GM12878 (cell line): Measurements from ENCODE around the gene WDR76. TPM values are rescaled to one million over a fixed set of nuclear protein-coding genes. Genes with fewer than 3 reads are reported as not detected.

Source experiments
- ATAC-seq: fragments of 200-7000 bp; cut with Tn5 transposase; 3 replicates; pipeline ENCODE4 v1.9.1; 2020; ENCODE audit warnings: mild to moderate bottlenecking, moderate library complexity
- BruUV-seq: library from RNA; stranded (reverse); fragments of 400-500 nt; replicated peaks from 2 replicates; lab custom pipeline; 2021; lab: Mats Ljungman, UMichigan
- CTCF ChIA-PET: fragments of 300-600 bp; sonication (Branson Sonifier 250); formaldehyde crosslinking; extraction: SDS; loops from one replicate; lab custom pipeline; 2021; ENCODE audit warnings: inconsistent platforms; lab: Yijun Ruan, JAX
- POLR2A ChIA-PET: fragments of 350-600 bp; formaldehyde crosslinking; extraction: SDS; loops from one replicate; lab custom pipeline; 2021; ENCODE audit warnings: inconsistent platforms; lab: Charles Lee
- RAD21 ChIA-PET: fragments of 300-600 bp; sonication (Branson Sonifier 250); formaldehyde crosslinking; loops from one replicate; lab custom pipeline; 2023; ENCODE audit warnings: antibody characterized with exemption; ENCODE audit not compliant: unreplicated experiment; lab: Charles Lee
- SMC1A ChIA-PET: fragments of 300-600 bp; sonication (Branson Sonifier 250); formaldehyde crosslinking; loops from one replicate; lab custom pipeline; 2023; ENCODE audit not compliant: unreplicated experiment, uncharacterized antibody; lab: Charles Lee
- DNase-seq: peaks from one replicate; pipeline ENCODE4 v3.0.0-alpha.2; 2011; ENCODE audit warnings: low read depth, low spot score
- FAIRE-seq: peaks from 3 replicates; lab custom pipeline; 2011; peaks lifted over from hg19 to GRCh38; lab: Jason Lieb, UNC
- H2AFZ ChIP-seq: 2 replicates; pipeline ENCODE4 v1.6.0; 2011; ENCODE audit warnings: low read depth, low read length, control low read depth; ENCODE audit not compliant: control insufficient read depth
- H3K27ac ChIP-seq: 2 replicates; pipeline ENCODE4 v1.5.1; 2011; ENCODE audit warnings: control low read depth; ENCODE audit not compliant: control insufficient read depth, insufficient read depth
- H3K27me3 ChIP-seq, 2 experiments: replicated peaks in 1 of 2; 2 replicates each; pipeline versions ENCODE4 v1.6.0 to v1.6.1; 2011; ENCODE audit warnings: low read length in 1 of 2; ENCODE audit not compliant: control insufficient read depth in 2 of 2, insufficient read depth in 2 of 2
- H3K36me3 ChIP-seq, 2 experiments: 2 replicates each; pipeline ENCODE4 v1.5.1; 2011; ENCODE audit warnings: low read length in 1 of 2; ENCODE audit not compliant: control insufficient read depth in 2 of 2, insufficient read depth in 2 of 2
- H3K4me1 ChIP-seq: 2 replicates; pipeline ENCODE4 v1.6.1; 2011; ENCODE audit warnings: mild to moderate bottlenecking, low read length, moderate library complexity, mixed read lengths; ENCODE audit not compliant: control insufficient read depth, insufficient read depth
- H3K4me2 ChIP-seq: 2 replicates; pipeline ENCODE4 v1.6.0; 2011; ENCODE audit warnings: control low read depth; ENCODE audit not compliant: control insufficient read depth, insufficient read depth
- H3K4me3 ChIP-seq: fragments of 200-600 bp; sonication (generic); 2 replicates; pipeline ENCODE4 v1.5.1; 2016
- H3K79me2 ChIP-seq: 2 replicates; pipeline ENCODE4 v1.6.0; 2011; ENCODE audit warnings: low read length; ENCODE audit not compliant: control insufficient read depth, insufficient read depth
- H3K9ac ChIP-seq: 2 replicates; pipeline ENCODE4 v1.8.0; 2011; ENCODE audit warnings: low read length, control low read depth, mixed read lengths; ENCODE audit not compliant: control insufficient read depth, insufficient read depth
- H3K9me3 ChIP-seq: replicated peaks from 3 replicates; pipeline ENCODE4 v1.5.1; 2011; ENCODE audit warnings: mild to moderate bottlenecking, low read length; ENCODE audit not compliant: control insufficient read depth, insufficient read depth
- H4K20me1 ChIP-seq: 2 replicates; pipeline ENCODE4 v1.6.0; 2011; ENCODE audit not compliant: control insufficient read depth, insufficient read depth
- BCL11A ChIP-seq: IDR thresholded peaks from 2 replicates; pipeline ENCODE4 v1.6.1; 2011; ENCODE audit warnings: low read depth, low read length
- BCL3 ChIP-seq: IDR thresholded peaks from 2 replicates; pipeline ENCODE4 v1.6.1; 2011; ENCODE audit warnings: borderline replicate concordance, low read depth, mild to moderate bottlenecking, moderate library complexity, low read length; ENCODE audit not compliant: insufficient read depth, poor library complexity, severe bottlenecking
- BRCA1 ChIP-seq: IDR thresholded peaks from 2 replicates; pipeline ENCODE4 v1.6.1; 2011; ENCODE audit warnings: low read depth, low read length, improper control_type of control experiment
- CBX3 ChIP-seq: fragments of 200-600 bp; sonication (generic); IDR thresholded peaks from 2 replicates; pipeline ENCODE4 v1.6.1; 2016; ENCODE audit warnings: low read depth, borderline replicate concordance
- EZH2 ChIP-seq: IDR thresholded peaks from 2 replicates; pipeline ENCODE4 v1.6.1; 2012; ENCODE audit warnings: low read depth, mild to moderate bottlenecking, control low read depth, inconsistent platforms, low read length, borderline replicate concordance; ENCODE audit not compliant: control insufficient read depth
- GATAD2B ChIP-seq: fragments of 450-650 bp; conservative IDR thresholded peaks from 2 replicates; pipeline ENCODE4 v1.6.1; 2017; ENCODE audit warnings: low read depth, mild to moderate bottlenecking, moderate library complexity
- NBN ChIP-seq: fragments of 450-650 bp; IDR thresholded peaks from 2 replicates; pipeline ENCODE4 v1.6.1; 2016
- NFIC ChIP-seq: IDR thresholded peaks from 2 replicates; pipeline ENCODE4 v1.6.1; 2012; ENCODE audit warnings: low read depth, mild to moderate bottlenecking, inconsistent platforms, low read length, moderate library complexity
- RBBP5 ChIP-seq: fragments of 200-600 bp; sonication (generic); conservative IDR thresholded peaks from 2 replicates; pipeline ENCODE4 v1.6.1; 2016
- SIX5 ChIP-seq: IDR thresholded peaks from 2 replicates; pipeline ENCODE4 v1.6.1; 2011; ENCODE audit warnings: mild to moderate bottlenecking, low read depth, low read length, moderate library complexity; ENCODE audit not compliant: severe bottlenecking
- TCF7 ChIP-seq: IDR thresholded peaks from 2 replicates; pipeline ENCODE4 v1.6.1; 2014; ENCODE audit warnings: antibody characterized with exemption, borderline replicate concordance
- WRNIP1 ChIP-seq: IDR thresholded peaks from 2 replicates; pipeline ENCODE4 v1.6.1; 2011; ENCODE audit warnings: low read depth, low read length, improper control_type of control experiment, borderline replicate concordance
- YBX1 ChIP-seq: fragments of 450-650 bp; IDR thresholded peaks from 2 replicates; pipeline ENCODE4 v1.6.1; 2016; ENCODE audit warnings: antibody characterized with exemption
- ZNF274 ChIP-seq: IDR thresholded peaks from one replicate; pipeline ENCODE4 v1.8.0; 2011; ENCODE audit not compliant: insufficient read length, insufficient read depth
- ZNF592 ChIP-seq: fragments of 450-650 bp; IDR thresholded peaks from 2 replicates; pipeline ENCODE4 v1.6.1; 2017; ENCODE audit warnings: mild to moderate bottlenecking, moderate library complexity
- WGBS: methylation state at CpG from one replicate; pipeline ENCODE4 v1.1.6; 2016; ENCODE audit warnings: low lambda C conversion rate; ENCODE audit not compliant: insufficient replicate concordance, insufficient coverage; ENCODE audit errors: missing lambda C conversion rate; 5-methylcytosine and 5-hydroxymethylcytosine counted together
- in situ Hi-C: fragments of 300-500 bp; cut with MboI; formaldehyde crosslinking; loops from 9 replicates; pipeline ENCODE4 v1.14.3; 2018; ENCODE audit warnings: mixed read lengths
- intact Hi-C: fragments of 100-400 bp; cut with micrococcal nuclease; formaldehyde crosslinking; loops from one replicate; pipeline ENCODE4 v1.14.2; 2022; ENCODE audit not compliant: unreplicated experiment
- polyA plus RNA-seq, 11 experiments: library from polyadenylated mRNA; depleted of rRNA in 4 of 11; unstranded in 6 of 11; stranded (reverse) in 5 of 11; fragments of >200 nt; fragmentation: Nextera tagmentation in 4 of 11; fragmentation: Illumina TruSeq in 1 of 11; extraction: Ambion mirVana in 4 of 11; extraction: Trizol in 1 of 11; gene quantifications; 1 replicate in 1 of 11; 2 replicates in 10 of 11; pipeline versions ENCODE4 v1.2.1 to v1.2.3, GENCODE V29; 2011 to 2016; ENCODE audit warnings: inconsistent platforms in 2 of 11, missing spikeins in 2 of 11, low read depth in 1 of 11
- total RNA-seq, 4 experiments: library from RNA; depleted of rRNA in 3 of 4; stranded (reverse); fragments of >200 nt in 3 of 4; fragmentation: Illumina TruSeq in 1 of 4; extraction: Trizol in 1 of 4; gene quantifications; 2 replicates each; pipeline versions ENCODE4 v1.2.1 to v1.2.3, GENCODE V29; 2013 to 2021

Gene WDR76
- total and polyA plus RNA-seq, 10 of the 15 experiments (the other 5 are each of a cell fraction or from before 2014, with no cell fraction given), result 8.0 to 59.7 (median 34.5) TPM

DNA sequence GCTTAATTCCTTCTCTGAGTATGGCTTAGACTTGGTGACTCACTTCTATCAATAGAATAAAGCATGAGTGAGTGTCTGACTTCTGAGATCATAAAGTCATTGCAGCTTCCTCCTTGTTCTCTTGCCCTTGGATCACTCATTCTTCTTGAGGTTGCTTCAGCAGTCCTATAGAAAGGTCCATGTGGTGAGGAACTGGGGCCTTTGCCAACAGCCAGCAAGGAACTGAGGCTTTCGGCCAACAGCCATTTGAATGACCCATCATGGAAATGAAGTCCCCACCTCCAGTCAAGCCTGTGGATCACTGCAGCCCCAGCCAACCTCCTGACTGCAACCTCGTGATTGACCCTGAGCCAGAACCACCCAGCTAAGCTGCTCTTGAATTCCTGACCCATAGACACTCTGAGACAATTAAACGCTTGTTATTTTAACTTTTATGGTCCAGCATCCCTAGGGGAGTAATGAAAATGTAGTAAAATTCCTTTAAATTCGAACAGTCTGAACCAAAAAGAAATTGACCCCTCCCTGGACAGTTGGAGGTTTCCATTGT is 84.5 kb downstream of the WDR76 start:
- RAD21 ChIA-PET, result no interaction called here
- Histone ChIP-seq H3K4me2 (no peak overlapping the region), H3K79me2 (no peaks in the 10 kb centered on the region), H3K36me3 (no peaks in the 10 kb centered on the region), H2AFZ (no peak overlapping the region), H3K9me3 (no peaks in the 10 kb centered on the region), H3K9ac (no peak overlapping the region), H4K20me1 (no peaks in the 10 kb centered on the region), H3K4me3 (no peak overlapping the region), H3K27me3 (no peaks in the 10 kb centered on the region), H3K27ac (no peak overlapping the region), H3K4me1 (no peaks in the 10 kb centered on the region)
- intact Hi-C loops, result no loop called here
- no peak for DNase-seq
- no peak for ATAC-seq
- BruUV-seq, result no TSS peak
- TF ChIP-seq SIX5 (no peak), WRNIP1 (no peak), BRCA1 (no peak), YBX1 (no peak), ZNF592 (no peak), RBBP5 (no peak), ZNF274 (no peak), NBN (no peak), CBX3 (no peak), GATAD2B (no peak), BCL11A (no peak), EZH2 (no peak), NFIC (no peak), TCF7 (no peak), BCL3 (no peak)
- FAIRE-seq, result no peak
- in situ Hi-C loops, result loop anchor here (5.0 kb wide), 1 partner anchor 76 kb away; no protein-coding TSS in a partner anchor
- POLR2A ChIA-PET, result no interaction called here
- CTCF ChIA-PET, result interaction anchor here (2.2 kb wide), 1 partner anchor 155 kb away, joined by 8 read pairs; no protein-coding TSS in a partner anchor
- SMC1A ChIA-PET, result interaction anchor here (1.2 to 1.6 kb wide), 2 partner anchors 153 to 155 kb away, joined by 4 to 5 read pairs; no protein-coding TSS in a partner anchor
- 37% methylated on average over 4 of the region's 4 CpGs for WGBS
